ENCODE results near the gene SPESP1. TPM values are rescaled to one million over a fixed set of nuclear protein-coding genes. Genes with fewer than 3 reads are reported as not detected.
A peak's percentile ranks its signal among the peaks of the same experiment; 100 is the strongest.

SPESP1 gene
- total and polyA plus RNA-seq, 4 donors = 0.33 to 3.2 (median 1.4) TPM

DNA sequence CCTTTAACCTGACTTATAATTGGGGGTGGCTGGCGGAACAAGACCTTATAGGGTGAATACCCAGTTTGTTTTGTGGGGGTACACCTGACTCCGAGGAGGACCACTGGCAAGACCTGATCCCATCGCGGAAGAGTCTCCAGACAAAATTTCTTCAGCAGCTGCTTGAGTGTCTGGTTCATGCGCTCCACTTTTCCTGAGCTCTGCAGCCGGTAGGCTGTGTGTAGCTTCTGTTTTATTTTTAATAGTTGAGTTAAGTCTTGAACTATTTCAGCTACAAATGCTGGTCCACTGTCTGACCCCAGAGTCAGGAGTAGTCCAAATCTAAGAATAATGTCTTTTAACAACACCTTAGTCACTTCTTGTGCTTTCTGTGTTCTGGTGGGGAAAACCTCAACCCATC is 63.0 kb downstream of the SPESP1 start (continued):
- TF ChIP-seq, protein P1, sequence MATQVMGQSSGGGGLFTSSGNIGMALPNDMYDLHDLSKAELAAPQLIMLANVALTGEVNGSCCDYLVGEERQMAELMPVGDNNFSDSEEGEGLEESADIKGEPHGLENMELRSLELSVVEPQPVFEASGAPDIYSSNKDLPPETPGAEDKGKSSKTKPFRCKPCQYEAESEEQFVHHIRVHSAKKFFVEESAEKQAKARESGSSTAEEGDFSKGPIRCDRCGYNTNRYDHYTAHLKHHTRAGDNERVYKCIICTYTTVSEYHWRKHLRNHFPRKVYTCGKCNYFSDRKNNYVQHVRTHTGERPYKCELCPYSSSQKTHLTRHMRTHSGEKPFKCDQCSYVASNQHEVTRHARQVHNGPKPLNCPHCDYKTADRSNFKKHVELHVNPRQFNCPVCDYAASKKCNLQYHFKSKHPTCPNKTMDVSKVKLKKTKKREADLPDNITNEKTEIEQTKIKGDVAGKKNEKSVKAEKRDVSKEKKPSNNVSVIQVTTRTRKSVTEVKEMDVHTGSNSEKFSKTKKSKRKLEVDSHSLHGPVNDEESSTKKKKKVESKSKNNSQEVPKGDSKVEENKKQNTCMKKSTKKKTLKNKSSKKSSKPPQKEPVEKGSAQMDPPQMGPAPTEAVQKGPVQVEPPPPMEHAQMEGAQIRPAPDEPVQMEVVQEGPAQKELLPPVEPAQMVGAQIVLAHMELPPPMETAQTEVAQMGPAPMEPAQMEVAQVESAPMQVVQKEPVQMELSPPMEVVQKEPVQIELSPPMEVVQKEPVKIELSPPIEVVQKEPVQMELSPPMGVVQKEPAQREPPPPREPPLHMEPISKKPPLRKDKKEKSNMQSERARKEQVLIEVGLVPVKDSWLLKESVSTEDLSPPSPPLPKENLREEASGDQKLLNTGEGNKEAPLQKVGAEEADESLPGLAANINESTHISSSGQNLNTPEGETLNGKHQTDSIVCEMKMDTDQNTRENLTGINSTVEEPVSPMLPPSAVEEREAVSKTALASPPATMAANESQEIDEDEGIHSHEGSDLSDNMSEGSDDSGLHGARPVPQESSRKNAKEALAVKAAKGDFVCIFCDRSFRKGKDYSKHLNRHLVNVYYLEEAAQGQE (IDR thresholded peaks at IDR 0.05) = no peak
- TF ChIP-seq HNF4A (conservative IDR thresholded peaks at IDR 0.05) (no peak), EGR1 (IDR thresholded peaks at IDR 0.05; ENCODE audit: low read depth in 2 of 2) (no peak), RXRA (IDR thresholded peaks at IDR 0.05) (no peak), TAF1 (conservative IDR thresholded peaks at IDR 0.05) (no peak), HNF4G (IDR thresholded peaks at IDR 0.05) (no peak), FOXA1 (IDR thresholded peaks at IDR 0.05) (no peak), FOXA2 (IDR thresholded peaks at IDR 0.05) (no peak), RAD21 (IDR thresholded peaks at IDR 0.05) (no peak), NR2F2 (IDR thresholded peaks at IDR 0.05) (no peak), YY1 (IDR thresholded peaks at IDR 0.05) (no peak)
- TF ChIP-seq, protein P2, sequence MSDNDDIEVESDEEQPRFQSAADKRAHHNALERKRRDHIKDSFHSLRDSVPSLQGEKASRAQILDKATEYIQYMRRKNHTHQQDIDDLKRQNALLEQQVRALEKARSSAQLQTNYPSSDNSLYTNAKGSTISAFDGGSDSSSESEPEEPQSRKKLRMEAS (IDR thresholded peaks at IDR 0.05) = no peak

DNA sequence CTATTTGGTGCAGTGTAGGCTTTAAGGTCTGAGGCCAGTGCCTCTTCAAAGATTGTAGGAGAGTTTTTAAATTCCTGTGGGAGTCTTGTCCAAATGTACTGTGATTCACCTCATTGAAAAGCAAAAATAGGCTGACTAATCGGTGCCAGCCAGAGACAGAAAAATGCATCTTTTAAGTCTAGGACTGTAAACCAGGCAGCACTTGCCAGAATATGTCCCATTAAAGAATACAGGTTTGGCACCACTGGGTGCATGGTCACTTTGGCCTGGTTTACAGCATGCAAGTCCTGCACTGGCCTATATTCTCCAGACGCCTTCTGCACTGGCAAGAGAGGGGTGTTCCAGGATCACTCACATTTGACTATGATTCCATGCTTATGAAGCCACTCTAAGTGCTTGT is 63.8 kb downstream of the SPESP1 start:
- TF ChIP-seq RAD21 (IDR thresholded peaks at IDR 0.05) = no peak
- TF ChIP-seq NR2F2 (IDR thresholded peaks at IDR 0.05) = no peak
- no peak for TF ChIP-seq GABPA (IDR thresholded peaks at IDR 0.05 in 1 of 2, conservative IDR thresholded peaks at IDR 0.05 in 1 of 2)
- TF ChIP-seq JUND (IDR thresholded peaks at IDR 0.05) = no peak
- TF ChIP-seq FOXA1 (IDR thresholded peaks at IDR 0.05) = no peak
- TF ChIP-seq, protein P1 (IDR thresholded peaks at IDR 0.05) = no peak
- TF ChIP-seq HNF4A (conservative IDR thresholded peaks at IDR 0.05) = no peak
- no peak for TF ChIP-seq RXRA (IDR thresholded peaks at IDR 0.05)
- TF ChIP-seq, protein P3, sequence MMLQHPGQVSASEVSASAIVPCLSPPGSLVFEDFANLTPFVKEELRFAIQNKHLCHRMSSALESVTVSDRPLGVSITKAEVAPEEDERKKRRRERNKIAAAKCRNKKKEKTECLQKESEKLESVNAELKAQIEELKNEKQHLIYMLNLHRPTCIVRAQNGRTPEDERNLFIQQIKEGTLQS (IDR thresholded peaks at IDR 0.05) = no peak
- TF ChIP-seq YY1 (IDR thresholded peaks at IDR 0.05) = no peak
- Histone ChIP-seq H3K9ac (ENCODE audit: low read depth in 1 of 2, low read length in 2 of 2) (no peak overlapping the region), H3K27me3 (ENCODE audit: control insufficient read depth in 4 of 4, insufficient read depth in 4 of 4, low read length in 3 of 4) (no peaks in the 10 kb centered on the region), H3K27ac (ENCODE audit: low read depth in 1 of 2, low read length in 2 of 2) (no peak overlapping the region), H3K4me1 (ENCODE audit: control insufficient read depth in 4 of 4, insufficient read depth in 4 of 4, low read length in 3 of 4) (no peaks in the 10 kb centered on the region), H3K36me3 (ENCODE audit: control insufficient read depth in 4 of 4, insufficient read depth in 3 of 4, low read depth in 1 of 4, low read length in 3 of 4) (no peaks in the 10 kb centered on the region), H3K9me3 (ENCODE audit: control insufficient read depth in 4 of 4, low read length in 3 of 4) (no peaks in the 10 kb centered on the region), H3K4me3 (ENCODE audit: low read depth in 1 of 3, low read length in 3 of 3) (no peak overlapping the region)
- peak; percentile 31 for DNase-seq (ENCODE audit: low spot score)
- WGBS = 94% methylated on average over 2 of the region's 2 CpGs

Measured in liver (tissue), 9 donors.